ENCODE measurements around the gene TMPRSS2. TPM values are rescaled to one million over a fixed set of nuclear protein-coding genes. Genes with fewer than 3 reads are reported as not detected.

Gene TMPRSS2
- total and polyA plus RNA-seq, 9 of the 15 experiments (the other 6 are each of a cell fraction or from before 2014, with no cell fraction given) = 0.20 TPM; not detected in 8

- TF ChIP-seq RERE (CRISPR knock-in tag; IDR thresholded peaks at IDR 0.05; ENCODE audit: borderline replicate concordance) = no peak
- no peak for TF ChIP-seq RBM34 (IDR thresholded peaks at IDR 0.05; ENCODE audit: borderline replicate concordance, insufficient read depth, low read length)
Observed at GRCh38 chr21:41555057-41555456, 47.1 kb upstream of the TMPRSS2 start (continued).

- peaks cover 10 to 19% of the 10 kb centered on the region in 2 experiments; a peak in 3 of 5 replicates for H3K27me3 ChIP-seq (ENCODE audit: control insufficient read depth in 2 of 2, insufficient read depth in 2 of 2, low read length in 2 of 2)
- no peak for ATAC-seq
- no peaks in the 10 kb centered on the region for H4K20me1 ChIP-seq (replicated peaks; ENCODE audit: control insufficient read depth, insufficient read depth, low read length)
- WGBS (ENCODE audit: insufficient coverage, low coverage, missing lambda C conversion rate) = 3% methylated on average over 6 of the region's 6 CpGs
- no TSS peak for BruUV-seq (replicated peaks)
- DNase-seq (ENCODE audit: extremely low read depth in 1 of 4, low spot score in 3 of 4) = no peak
- no peak overlapping the region for H3K9ac ChIP-seq (ENCODE audit: insufficient read depth in 1 of 2, low read depth in 2 of 2, low read length in 2 of 2)
- POLR2A ChIA-PET = interaction anchor here (0.6 kb wide), 1 partner anchor 246 kb away, joined by 4 read pairs; no protein-coding TSS in a partner anchor
- H3K79me2 ChIP-seq (ENCODE audit: control insufficient read depth, insufficient read depth, low read length) = no peaks in the 10 kb centered on the region
- no peaks in the 10 kb centered on the region for H3K9me1 ChIP-seq (ENCODE audit: control insufficient read depth, insufficient read depth, low read length)
- no peak overlapping the region for H3K4me2 ChIP-seq (ENCODE audit: insufficient read depth, low read length)
- no peak overlapping the region for H2AFZ ChIP-seq (ENCODE audit: low read depth, low read length)
- H3K36me3 ChIP-seq (ENCODE audit: control insufficient read depth, insufficient read depth, low read length) = no peaks in the 10 kb centered on the region
- in situ Hi-C loops (cut with MboI) = no loop called here
- H3K4me1 ChIP-seq (replicated peaks in 1 of 2; ENCODE audit: control insufficient read depth in 2 of 2, insufficient read depth in 2 of 2, low read length in 2 of 2) = no peaks in the 10 kb centered on the region
- H3K4me3 ChIP-seq = no peak overlapping the region
- TF ChIP-seq RBM34 (IDR thresholded peaks at IDR 0.05; ENCODE audit: borderline replicate concordance, insufficient read depth, low read length) (no peak), ELK1 (CRISPR knock-in tag; IDR thresholded peaks at IDR 0.05) (no peak), CEBPB (tag; IDR thresholded peaks at IDR 0.05) (peak; percentile 58)
- intact Hi-C loops (cut with micrococcal nuclease) = no loop called here
- H3K9me3 ChIP-seq (replicated peaks; ENCODE audit: control insufficient read depth, insufficient read depth, low read depth, low read length) = no peaks in the 10 kb centered on the region
- H3K27ac ChIP-seq (ENCODE audit: extremely low read depth, low read depth, low read length) = no peak overlapping the region
- no peak for FAIRE-seq
- CTCF ChIA-PET (ENCODE audit: low intra/inter-chr PET ratio) = no interaction called here
Observed at GRCh38 chr21:41552254-41552653, 44.3 kb upstream of the TMPRSS2 start.
